DOHH2 (cell line): ENCODE data around the gene ZNF638.

Experiments used
- EZH2phosphoT487 ChIP-seq: fragments of 200-600 bp; sonication (generic); IDR thresholded peaks from 2 replicates; pipeline ENCODE4 v1.6.1; 2017; ENCODE audit warnings: borderline replicate concordance, mild to moderate bottlenecking, antibody characterized with exemption, low read length, moderate library complexity, mixed read lengths
- TF ChIP-seq, protein P1 (sequence below): fragments of 200-600 bp; sonication (generic); IDR thresholded peaks from one replicate; pipeline ENCODE4 v1.5.1; 2014; ENCODE audit warnings: antibody characterized with exemption, mild to moderate bottlenecking, low read depth, low read length; ENCODE audit not compliant: poor library complexity, severe bottlenecking

DNA sequence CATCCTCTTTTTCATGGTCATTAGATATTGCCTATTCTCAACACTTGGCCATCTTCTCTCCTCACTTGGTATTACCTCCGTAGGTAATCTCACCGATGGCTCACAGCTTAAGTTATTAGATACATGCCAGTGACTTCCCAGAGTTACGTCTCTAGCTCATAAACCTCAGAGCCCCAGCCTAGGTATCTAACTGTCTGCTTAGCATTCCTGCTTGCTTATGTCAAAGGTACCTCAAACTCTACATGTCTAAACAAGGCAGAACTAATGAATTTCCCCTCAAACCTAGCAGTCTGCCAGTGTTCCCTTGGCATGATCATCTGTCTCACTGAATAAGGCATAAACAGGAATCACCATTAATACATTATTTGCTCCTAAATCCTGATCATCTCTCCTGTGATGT lies 27.7 kb upstream of the ZNF638 start:
- TF ChIP-seq, protein P1, sequence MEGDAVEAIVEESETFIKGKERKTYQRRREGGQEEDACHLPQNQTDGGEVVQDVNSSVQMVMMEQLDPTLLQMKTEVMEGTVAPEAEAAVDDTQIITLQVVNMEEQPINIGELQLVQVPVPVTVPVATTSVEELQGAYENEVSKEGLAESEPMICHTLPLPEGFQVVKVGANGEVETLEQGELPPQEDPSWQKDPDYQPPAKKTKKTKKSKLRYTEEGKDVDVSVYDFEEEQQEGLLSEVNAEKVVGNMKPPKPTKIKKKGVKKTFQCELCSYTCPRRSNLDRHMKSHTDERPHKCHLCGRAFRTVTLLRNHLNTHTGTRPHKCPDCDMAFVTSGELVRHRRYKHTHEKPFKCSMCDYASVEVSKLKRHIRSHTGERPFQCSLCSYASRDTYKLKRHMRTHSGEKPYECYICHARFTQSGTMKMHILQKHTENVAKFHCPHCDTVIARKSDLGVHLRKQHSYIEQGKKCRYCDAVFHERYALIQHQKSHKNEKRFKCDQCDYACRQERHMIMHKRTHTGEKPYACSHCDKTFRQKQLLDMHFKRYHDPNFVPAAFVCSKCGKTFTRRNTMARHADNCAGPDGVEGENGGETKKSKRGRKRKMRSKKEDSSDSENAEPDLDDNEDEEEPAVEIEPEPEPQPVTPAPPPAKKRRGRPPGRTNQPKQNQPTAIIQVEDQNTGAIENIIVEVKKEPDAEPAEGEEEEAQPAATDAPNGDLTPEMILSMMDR = no peak
- no peak for TF ChIP-seq EZH2phosphoT487
